SIG-M5 treated with dmso at 0.1 percent for 504 hours (cell line): ENCODE data around the gene MTMR12.

Experiments used
- DNase-seq: peaks from one replicate; lab custom pipeline; 2025; ENCODE audit not compliant: unreplicated experiment; lab: John Stamatoyannopoulos, UW

The MTMR12 gene

GRCh38 chr5:32312595-32313332 is at the start of gene MTMR12:
Gene MTMR12 (minus strand): TSS chr5:32312939. CDS start chr5:32312838, 101 bp downstream.
- peak; percentile 100 for DNase-seq

- DNase-seq: no peak
These were observed 49.8 kb upstream of the MTMR12 start for GRCh38 chr5:32362527-32362926.

- DNase-seq: no peak
These were observed 48.2 kb upstream of the MTMR12 start for GRCh38 chr5:32360906-32361305.

GRCh38 chr5:32358611-32359010 is 45.9 kb upstream of the MTMR12 start:
- DNase-seq: no peak

GRCh38 chr5:32357658-32358057 is 44.9 kb upstream of the MTMR12 start:
- DNase-seq: no peak

- DNase-seq: no peak
These were observed 42.9 kb upstream of the MTMR12 start for GRCh38 chr5:32355686-32356085.

- DNase-seq: no peak
These were observed 40.7 kb upstream of the MTMR12 start for GRCh38 chr5:32353420-32353819.

- DNase-seq: no peak
These were observed 39.9 kb upstream of the MTMR12 start for GRCh38 chr5:32352685-32353084.

- no peak for DNase-seq
These were observed 34.1 kb upstream of the MTMR12 start for GRCh38 chr5:32346869-32347268.

GRCh38 chr5:32343058-32343672 is 30.4 kb upstream of the MTMR12 start:
- DNase-seq: no peak

- no peak for DNase-seq
These were observed 29.9 kb upstream of the MTMR12 start for GRCh38 chr5:32342656-32343055.

GRCh38 chr5:32339878-32340277 is 27.1 kb upstream of the MTMR12 start:
- no peak for DNase-seq

- DNase-seq: no peak
These were observed 26.5 kb upstream of the MTMR12 start for GRCh38 chr5:32339198-32339597.

- DNase-seq: no peak
These were observed 20.2 kb upstream of the MTMR12 start for GRCh38 chr5:32332966-32333365.

- DNase-seq: no peak
These were observed 19.6 kb upstream of the MTMR12 start for GRCh38 chr5:32332361-32332760.

- DNase-seq: no peak
These were observed 19.2 kb upstream of the MTMR12 start for GRCh38 chr5:32331935-32332274.

GRCh38 chr5:32331217-32331934 is 18.6 kb upstream of the MTMR12 start:
- DNase-seq: peak; percentile 59

GRCh38 chr5:32330126-32330971 is 17.6 kb upstream of the MTMR12 start:
- DNase-seq: no peak

- DNase-seq: peak; percentile 74
These were observed 16.7 kb upstream of the MTMR12 start for GRCh38 chr5:32329395-32329834.

GRCh38 chr5:32326216-32326772 is 13.6 kb upstream of the MTMR12 start:
- no peak for DNase-seq

GRCh38 chr5:32325616-32326015 is 12.9 kb upstream of the MTMR12 start:
- DNase-seq: no peak
